GM18502 (cell line): ENCODE data around the gene HMCN2.

Source experiments
- ATAC-seq: cut with Tn5 transposase; IDR thresholded peaks from one replicate; pipeline ENCODE4 v1.9.1; 2021; ENCODE audit warnings: mild to moderate bottlenecking; ENCODE audit not compliant: unreplicated experiment, poor library complexity

The HMCN2 gene

DNA sequence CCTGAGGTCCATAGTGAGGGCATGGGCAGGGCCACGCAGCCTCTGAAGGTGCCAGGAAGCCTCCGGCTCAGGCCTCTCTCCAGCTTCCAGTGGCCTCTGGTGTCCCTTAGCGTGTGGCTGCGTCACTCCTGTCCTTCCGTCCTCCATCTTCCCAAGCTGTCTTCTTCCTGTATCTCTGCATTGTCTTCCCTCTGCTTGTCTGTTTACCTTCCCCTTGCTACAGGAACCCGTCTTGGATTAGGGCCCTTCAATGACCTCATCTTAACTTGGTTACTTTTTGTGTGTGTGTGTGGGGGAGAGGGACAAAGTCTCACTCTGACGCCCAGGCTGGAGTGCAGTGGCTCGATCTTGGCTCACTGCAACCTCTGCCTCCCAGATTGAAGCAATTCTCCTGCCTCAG is 193.6 kb downstream of the HMCN2 start:
- no peak for ATAC-seq

- ATAC-seq, result no peak
These were observed 194.5 kb downstream of the HMCN2 start for GRCh38 chr9:130459941-130460669.

GRCh38 chr9:130461218-130461630 is 195.7 kb downstream of the HMCN2 start:
- ATAC-seq, result no peak

- no peak for ATAC-seq
These were observed 196.2 kb downstream of the HMCN2 start for GRCh38 chr9:130461731-130462130.

DNA sequence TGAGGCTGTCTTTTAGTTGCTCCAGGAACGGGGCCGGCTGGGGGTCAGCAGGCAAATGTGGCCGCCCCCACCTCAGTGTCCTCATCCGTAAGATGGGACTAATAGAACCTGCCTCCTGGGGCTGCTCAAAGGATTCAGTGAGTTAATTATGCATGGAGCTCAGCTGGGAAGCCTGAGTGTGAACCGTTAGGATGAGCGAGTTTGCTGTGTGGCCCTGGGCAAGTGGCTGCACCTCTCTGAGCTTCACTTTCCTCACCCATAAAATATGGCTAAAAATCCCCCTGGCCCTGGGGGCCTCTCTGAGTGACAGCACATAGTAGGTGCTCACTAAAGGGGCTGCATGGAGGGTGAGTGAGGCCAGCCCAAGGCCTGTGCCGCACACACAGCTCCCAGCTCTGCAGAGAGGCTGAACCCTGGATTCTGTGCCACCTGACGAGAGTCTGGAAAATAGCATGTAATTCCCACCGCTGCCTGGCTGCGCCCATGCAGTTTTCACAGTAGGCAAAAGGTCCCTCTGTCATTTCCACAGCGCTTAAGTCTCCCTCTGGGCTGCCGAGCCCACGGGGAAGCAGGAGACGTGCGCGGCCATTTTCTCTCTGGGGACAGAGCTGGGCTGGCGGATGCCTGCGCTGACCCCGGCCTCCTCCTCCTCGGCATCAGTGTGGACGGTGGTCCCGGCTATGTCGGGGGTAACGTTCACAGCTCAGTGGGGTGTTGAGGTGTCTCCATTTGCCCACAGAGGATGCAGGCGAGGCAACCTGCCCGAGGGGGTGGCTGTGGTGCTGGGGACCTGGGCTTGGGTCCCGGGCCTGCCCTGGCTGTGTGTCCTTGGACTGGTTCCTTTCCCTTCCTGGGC is 197.4 kb downstream of the HMCN2 start:
- no peak for ATAC-seq

GRCh38 chr9:130463763-130464745 is 198.5 kb downstream of the HMCN2 start:
- no peak for ATAC-seq

GRCh38 chr9:130465383-130466096 is 200.0 kb downstream of the HMCN2 start:
- no peak for ATAC-seq

- no peak for ATAC-seq
These were observed 201.1 kb downstream of the HMCN2 start for GRCh38 chr9:130466537-130467217.

DNA sequence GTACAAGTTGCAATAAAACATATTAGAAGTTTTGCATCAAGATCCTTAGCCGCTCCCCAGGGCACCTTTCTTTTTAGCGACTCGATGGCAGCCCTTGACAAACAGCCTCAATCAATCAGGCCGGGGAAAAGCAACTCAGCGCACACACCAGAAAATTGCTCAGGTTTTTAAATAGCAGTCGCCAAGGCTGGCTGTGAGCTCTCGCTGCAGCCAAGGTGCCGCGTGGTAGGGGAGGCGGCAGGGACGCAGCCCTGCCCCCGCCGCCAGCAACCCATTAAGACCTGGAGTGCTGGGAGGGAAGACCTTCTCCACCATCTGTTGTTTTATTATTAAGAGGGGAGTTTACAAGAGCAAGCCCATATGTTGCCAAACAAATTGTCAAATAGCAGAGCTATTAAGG is 201.8 kb downstream of the HMCN2 start:
- no peak for ATAC-seq

GRCh38 chr9:130468566-130468965 is 203.0 kb downstream of the HMCN2 start:
- ATAC-seq, result no peak

DNA sequence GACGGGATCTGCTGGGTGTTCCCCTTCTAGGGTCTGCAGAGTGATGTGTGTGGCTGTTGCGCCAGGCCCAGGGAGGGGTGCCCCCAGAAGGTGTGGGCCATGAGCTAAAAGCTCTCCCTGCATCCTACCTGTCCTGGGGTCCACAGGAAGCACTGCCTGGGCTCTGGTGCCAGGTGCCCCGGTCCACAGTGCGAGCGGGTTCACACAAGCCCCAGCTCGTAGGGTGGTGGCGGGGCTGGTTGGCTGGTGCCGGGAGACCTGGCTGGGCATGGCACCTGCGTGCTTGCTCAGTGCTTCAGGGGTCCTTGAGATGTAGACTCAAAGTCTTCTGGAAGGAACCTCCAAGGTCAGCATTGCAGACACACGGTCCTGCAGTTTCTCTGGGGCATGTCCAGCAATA is 204.7 kb downstream of the HMCN2 start:
- no peak for ATAC-seq

DNA sequence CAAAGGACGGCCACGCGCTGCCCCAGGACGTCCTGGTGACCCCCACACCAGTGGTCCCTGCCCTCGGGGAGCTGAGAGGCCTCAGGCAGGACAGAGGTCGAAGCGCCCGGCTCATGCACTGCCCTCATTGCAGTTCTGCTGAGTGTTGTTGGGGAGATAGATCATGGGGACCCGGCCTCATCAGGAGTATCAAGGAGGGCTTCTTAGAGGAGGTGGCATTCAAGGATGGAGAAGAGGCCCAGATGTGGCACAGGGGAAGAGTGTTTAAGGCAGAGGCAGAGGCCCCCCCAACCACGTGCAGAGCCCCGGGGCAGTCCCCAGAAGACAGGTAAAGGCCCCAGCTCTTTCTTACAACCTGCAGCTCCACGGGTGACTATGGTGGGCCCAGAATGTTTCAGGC is 205.4 kb downstream of the HMCN2 start:
- no peak for ATAC-seq

DNA sequence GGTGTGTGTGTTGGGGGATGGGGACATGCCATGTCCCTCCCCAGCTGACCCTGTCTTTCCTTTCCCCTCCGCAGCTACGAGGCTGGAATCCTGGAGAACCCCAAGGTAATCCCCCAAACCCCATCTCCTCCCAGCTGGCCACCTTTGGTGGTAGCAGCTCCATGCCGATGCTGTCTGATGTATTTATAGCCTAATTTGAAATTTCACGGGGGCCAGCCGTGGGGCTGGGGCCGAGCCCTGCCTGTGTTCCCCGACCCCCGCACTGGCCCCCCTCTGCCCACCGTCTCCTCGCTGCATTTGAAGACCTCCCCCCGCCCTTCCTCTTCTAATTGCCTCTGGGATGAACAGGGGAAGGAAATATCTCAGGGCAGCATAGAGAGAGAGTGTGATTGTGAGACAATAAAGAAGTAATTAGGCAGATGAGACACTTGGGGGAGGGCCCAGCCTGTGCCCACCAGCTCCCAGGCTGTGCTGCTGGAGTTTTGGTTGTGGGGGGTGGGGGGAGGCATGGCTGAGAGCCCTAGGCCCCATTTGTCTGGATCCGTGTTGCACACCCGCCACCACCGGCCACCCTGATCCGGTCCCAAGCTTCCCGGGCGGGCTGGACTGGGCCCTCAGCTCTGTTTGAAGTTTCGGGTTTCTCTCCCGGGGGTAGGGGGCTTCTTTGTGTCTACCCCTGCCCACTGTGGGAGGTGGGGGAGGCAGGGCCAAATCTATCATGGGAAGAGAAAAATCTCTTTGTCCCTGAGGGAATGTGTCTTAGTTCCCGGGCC is 206.0 kb downstream of the HMCN2 start:
- no peak for ATAC-seq

DNA sequence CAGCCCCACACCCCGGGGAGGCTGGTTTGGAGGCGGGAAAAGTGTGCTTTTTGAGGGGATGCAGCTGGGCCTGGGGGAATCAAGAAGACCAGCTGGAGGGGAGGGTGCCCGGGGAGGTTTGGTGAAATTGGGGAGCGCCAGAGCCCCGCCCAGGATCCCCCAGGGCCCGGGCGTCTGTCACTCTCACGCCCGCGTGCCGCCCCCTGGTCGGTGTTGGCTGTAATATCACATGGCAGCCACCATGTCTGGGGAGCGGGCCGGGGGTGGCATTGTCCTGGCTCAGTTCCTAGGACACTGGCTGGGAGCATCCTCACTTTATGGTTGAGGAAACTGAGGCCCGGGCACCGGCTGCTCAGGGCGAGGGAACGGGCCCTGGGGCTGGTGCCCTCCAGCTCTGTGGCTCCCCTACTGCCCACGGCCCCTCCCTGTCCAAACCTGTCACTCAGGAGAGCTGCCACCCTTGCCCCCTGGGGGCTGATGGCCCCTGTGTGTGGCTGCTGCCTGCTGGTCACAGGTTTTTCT is 206.7 kb downstream of the HMCN2 start:
- ATAC-seq, result no peak

GRCh38 chr9:130473009-130473408 is 207.4 kb downstream of the HMCN2 start:
- no peak for ATAC-seq

GRCh38 chr9:130473566-130473965 is 208.0 kb downstream of the HMCN2 start:
- ATAC-seq, result no peak

- no peak for ATAC-seq
These were observed 208.5 kb downstream of the HMCN2 start for GRCh38 chr9:130474106-130474505.

- ATAC-seq, result no peak
These were observed 210.7 kb downstream of the HMCN2 start for GRCh38 chr9:130476151-130476730.
